Hepatic stellate cell (primary cell): ENCODE measurements around the gene TIMP2.

Experiments
- DNase-seq: peaks from one replicate; pipeline ENCODE4 v3.0.0; 2011; ENCODE audit warnings: low spot score

The TIMP2 gene

GRCh38 chr17:78812855-78813254, 112.3 kb downstream of the TIMP2 start:
- DNase-seq: no peak

DNA sequence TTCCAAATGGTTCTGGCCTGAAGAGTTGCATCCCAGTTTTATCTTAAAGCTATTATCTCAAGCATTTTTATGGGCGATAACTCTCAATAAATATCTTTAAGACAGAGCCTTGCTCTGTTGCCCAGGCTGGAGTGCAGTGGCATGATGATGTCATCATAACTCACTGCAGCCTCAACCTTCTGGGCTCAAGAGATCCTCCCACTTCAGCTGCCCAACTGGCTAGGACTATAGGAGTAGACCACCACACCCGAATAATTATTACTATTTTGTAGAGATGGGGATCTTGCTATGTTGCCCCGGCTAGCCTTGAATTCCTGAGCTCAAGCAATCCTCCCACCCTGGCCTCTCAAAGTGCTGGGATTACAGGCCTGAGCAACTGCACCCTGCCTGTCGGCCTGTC, 117.0 kb downstream of the TIMP2 start:
- no peak for DNase-seq

GRCh38 chr17:78806451-78806850, 118.7 kb downstream of the TIMP2 start:
- no peak for DNase-seq

DNA sequence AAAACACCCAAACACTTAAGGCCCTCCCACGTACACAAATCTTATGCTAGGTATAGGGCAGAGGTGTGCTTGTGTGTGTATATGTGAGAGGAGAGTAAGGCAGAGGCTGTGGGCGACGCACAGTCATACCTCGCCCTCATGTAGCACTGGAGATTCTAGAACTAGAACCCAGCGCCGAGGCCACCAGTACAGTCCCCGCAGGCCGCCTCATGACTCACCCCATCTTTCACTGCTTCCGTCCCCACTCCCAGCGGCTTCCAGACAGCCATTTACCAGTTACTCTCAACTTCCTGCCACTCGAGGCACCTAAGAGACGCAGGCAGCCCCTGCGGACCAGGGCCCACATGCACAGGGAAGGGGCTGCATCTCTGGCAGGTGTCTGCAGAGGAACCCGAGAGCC, 119.9 kb downstream of the TIMP2 start:
- DNase-seq: no peak

DNA sequence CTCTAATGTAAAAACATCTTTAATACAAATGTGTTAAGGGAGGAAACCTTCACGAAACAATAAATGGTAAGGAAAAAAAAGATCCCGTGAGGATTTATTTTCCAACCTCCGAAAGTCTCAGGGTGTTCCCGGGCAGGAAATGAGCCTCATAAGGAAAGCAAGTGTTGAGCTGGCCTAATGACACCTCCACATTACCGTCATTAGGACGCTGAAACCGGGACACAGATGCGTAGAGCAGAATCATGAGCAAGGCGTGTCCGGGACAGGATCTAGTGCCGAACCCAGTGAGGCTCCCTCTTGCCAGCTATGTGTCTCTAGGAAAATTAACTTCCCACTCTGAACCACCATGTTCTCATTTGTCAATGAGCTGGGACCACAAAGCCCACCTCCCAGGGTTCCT, 120.4 kb downstream of the TIMP2 start:
- DNase-seq: no peak

GRCh38 chr17:78803186-78803845, 121.9 kb downstream of the TIMP2 start:
- no peak for DNase-seq
